Measurements from ENCODE around the gene C9orf152.

DNA sequence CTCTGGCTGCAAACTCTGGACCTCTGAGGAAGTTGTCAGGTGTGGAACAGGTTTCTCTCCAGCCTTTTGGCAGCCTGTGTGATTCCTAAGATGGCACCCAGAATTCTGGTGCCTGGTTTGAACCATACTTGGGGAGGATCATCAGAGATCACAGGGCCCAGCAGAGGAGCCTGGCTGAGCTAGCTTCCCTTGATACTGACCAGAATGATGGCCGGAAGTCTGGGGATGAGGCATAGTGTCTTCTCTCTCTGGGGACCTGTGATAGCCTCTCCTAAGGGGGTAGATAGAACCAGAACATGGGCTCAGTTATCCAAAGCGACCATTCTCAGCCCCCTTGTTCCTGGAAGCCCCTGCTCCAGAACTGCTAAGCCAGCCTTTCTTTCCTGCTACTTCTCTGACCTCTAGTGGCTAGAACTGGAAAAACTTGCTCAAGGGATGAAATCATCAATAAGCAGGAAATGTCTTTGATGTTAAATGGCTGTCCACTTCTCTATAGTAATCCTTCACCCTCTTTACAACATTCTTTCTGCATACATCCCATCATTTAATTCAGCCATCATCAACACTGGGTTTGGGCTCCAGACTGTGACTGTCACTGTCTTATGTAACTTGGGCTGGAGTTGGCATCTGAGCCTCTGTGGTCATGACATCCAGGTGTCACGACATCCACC is 55.1 kb downstream of the C9orf152 start:
- no peak for TF ChIP-seq REST (IDR thresholded peaks at IDR 0.05; ENCODE audit: borderline replicate concordance)
- peak; percentile 95 for TF ChIP-seq CTCF (IDR thresholded peaks at IDR 0.05; ENCODE audit: poor library complexity, severe bottlenecking)
